Kasumi-1 (cell line): ENCODE measurements around the gene NFATC1.

Experiments
- DNase-seq, 2 experiments: peaks; one replicate each; lab custom pipeline; 2025; lab: John Stamatoyannopoulos, UW

NFATC1 gene

GRCh38 chr18:79441420-79441819 lies 45.7 kb downstream of the NFATC1 start:
- DNase-seq: no peak

- no peak for DNase-seq
These were observed 46.9 kb downstream of the NFATC1 start for GRCh38 chr18:79442508-79443221.

GRCh38 chr18:79445221-79445620 lies 49.5 kb downstream of the NFATC1 start:
- no peak for DNase-seq

GRCh38 chr18:79445696-79446561 lies 50.2 kb downstream of the NFATC1 start:
- no peak for DNase-seq

DNA sequence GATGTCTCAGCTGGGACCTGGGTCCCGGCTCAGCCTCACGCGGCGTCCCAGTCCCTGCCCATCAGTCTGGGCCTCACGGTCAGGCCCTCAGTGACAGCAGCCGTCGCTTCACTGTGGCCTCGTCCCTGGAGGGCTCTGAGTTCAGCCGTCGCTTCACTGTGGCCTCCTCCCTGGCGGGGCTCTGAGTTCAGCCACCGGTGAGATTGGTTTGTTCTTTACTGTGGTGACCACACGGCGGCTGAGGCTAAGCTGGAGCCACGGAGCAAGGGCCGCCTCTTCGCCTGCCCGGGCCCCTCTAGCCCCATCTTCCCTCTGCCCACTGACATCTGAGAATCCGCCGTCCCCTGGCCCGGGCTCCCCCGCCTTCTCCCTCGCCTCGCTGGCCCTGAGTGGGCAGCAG lies 51.2 kb downstream of the NFATC1 start:
- no peak for DNase-seq

- no peak for DNase-seq
These were observed 52.1 kb downstream of the NFATC1 start for GRCh38 chr18:79447703-79448367.

DNA sequence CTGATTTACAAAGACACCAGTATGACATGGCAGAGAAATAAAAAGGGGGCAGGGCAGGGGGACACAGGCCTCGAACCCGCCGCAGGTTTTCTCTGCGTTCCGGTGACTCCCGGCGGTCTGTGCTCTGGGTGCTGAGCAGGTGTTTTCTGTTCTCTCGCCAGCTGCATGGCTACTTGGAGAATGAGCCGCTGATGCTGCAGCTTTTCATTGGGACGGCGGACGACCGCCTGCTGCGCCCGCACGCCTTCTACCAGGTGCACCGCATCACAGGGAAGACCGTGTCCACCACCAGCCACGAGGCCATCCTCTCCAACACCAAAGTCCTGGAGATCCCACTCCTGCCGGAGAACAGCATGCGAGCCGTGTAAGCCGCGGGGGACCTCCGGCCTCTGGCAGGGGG lies 52.9 kb downstream of the NFATC1 start:
- DNase-seq: no peak

DNA sequence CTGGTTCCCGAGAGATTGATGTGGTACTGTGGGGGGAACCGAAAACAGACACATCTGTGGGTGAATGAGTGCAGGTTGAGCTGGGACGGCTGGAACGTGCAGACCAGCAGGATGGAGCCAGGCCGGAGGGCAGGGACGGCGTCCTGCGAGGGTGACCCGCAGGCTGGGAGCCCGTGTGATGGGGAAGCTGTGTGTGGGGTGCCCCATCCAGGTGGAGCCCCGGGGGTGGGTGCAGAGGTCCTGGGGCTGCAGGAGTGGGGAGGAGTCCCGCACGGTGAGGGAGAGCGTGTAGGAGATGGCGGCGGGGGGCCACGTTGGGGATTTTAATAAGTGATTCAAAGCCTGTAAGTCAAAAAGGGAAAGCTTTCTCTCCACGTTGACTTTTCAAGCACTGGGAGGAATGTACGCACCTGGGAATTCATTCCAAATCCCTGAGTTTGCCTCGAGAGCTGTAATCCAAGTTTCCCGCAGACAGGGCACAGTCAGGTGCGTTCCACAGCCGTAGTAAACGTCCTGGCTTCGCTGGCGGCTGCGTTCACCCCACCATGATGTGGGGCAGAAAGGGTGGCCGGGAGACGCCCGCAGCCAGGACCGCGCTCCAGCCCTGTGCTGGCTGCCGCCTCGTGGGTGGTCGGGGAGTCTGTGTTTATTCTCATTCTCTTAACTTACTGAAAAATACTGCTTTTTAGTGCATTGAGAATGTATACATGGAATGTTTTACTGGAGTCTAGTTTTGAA lies 54.0 kb downstream of the NFATC1 start:
- DNase-seq: no peak

DNA sequence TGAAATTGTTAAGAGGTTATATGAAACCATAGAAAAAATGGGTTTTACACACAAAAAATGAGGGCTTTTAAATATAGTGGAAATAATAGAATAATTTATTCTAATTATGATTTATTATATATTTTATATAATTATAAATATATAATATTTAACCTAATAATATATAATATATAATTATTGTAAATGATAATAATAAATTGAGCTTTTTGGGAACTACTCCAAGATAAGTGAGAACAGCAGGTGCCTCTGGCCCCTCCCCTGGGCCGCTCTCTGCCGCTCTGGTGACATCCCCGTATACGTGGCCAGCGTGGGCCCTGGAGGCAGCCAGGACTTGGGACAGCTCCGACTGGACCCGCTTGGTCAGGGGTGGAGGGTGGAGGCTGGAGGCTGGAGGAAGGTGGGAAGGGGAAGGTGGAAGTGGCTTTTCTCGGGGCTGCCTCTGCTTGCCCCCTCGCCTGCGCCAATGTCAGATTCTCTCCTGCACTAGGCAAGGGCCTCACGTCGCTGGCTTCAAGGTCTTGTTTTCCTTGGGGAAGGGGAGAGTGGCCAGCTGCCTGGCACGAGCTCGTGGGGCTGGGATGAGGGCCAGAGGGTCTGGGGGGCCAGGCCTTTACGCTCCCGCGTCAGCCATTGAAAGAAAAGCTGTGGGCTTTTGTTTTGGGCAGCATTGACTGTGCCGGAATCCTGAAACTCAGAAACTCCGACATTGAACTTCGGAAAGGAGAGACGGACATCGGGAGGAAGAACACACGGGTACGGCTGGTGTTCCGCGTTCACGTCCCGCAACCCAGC lies 54.8 kb downstream of the NFATC1 start:
- no peak for DNase-seq

DNA sequence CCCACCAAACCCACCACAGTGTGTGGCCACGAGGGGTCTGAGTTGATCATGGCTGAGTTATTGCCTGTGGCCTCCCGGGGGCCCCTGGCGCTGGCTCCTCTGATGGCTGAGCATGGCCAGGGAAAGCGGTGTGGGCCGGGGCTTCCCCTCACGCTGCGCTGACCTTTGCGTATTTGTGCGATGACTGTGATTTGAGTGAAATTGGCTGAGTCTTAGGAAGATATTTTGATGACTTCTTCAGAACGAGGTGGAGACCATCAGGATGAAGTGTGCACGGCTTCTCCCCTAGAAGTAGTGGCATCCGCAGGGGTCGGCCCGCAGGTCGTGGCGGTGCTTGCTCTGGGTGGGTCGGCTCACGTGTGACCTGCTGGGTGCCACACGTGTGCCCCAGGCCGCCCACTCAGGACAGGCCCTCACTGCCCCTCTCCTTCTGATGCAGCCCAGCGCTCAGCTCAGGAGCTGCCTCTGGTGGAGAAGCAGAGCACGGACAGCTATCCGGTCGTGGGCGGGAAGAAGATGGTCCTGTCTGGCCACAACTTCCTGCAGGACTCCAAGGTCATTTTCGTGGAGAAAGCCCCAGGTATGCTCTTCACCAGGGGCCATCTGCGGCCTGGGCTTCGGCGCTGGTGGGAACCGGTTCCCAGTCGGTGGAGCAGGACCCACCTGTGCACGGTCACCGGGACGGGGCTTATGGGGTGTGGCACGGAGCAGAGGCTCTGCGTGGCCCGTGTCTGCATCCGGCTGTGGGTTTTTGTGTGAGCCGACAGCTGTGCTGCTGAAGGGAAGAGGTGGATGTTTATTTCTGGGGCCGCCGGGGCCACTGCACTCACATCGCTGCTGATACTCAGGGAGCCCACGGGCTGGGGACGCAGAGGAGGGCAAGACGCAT lies 55.8 kb downstream of the NFATC1 start:
- DNase-seq: no peak

DNA sequence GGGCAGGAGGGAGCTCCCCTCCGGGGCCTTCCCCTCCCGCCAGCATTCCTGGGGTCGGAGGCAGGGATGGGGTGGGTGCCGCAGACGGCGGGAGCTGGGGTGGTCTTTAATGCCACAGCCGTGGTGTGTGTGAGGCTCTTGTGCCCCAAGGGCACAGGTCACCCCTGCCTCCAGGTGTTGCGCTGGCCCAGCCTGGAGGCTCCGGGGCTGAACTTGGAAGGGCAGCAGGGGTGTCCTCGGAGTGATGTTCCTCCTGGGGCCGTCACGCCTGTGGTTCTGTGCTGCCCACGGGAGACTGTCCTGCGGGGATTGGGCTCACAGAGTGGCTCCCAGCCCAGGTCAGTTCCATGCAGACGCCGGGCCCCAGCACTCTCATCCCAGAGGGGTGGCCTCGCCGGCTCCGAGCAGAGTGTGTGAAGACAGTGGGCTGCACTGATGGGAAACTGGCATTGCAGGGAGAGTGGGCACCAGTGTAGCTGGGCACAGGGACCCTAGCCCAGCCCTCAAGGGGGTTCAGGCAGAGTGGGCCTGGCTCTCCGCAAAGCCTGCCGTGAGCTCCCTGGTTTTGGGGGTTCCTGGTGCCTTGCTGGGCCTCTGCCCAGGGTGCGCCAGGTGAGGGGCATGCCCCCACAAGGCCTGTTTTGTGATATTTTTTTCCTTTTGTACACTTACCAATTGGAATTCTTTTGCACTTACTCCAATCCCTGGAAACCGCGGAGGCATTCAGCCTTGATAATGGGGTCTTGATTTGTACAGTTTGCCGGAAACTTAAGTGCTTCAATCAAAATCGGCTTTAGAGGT lies 56.7 kb downstream of the NFATC1 start:
- DNase-seq: no peak

DNA sequence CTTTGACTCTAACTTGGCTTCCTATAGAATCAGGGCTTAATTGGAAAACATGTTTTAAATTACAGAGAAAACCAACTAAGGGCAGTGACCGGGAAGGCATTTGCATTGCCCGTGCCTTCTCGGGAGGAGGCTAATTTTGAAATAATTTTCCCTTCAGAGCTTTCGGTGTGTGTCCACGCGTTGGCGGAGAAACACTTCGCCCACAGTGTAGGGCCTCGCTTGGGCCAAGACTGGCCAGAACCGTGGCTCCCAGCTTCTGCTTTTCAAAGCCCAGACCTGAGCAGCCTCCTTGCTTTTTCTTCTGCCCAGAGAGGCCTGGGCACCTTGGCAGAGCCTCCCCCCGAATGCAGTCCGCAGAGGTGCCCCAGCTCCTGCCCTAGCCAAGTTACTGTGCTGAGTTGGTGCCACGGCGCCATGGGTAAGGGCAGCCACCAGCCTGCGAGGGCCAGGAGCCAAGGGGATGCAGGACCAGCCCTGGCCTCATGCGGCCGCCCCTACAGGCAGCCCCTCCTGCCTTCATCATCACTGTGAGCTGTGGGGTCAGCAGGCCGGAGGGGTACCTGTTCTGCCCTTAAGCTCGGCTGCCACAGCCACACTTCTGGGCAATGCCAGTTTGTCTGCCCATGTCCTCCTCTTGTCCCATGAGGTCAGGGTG lies 57.4 kb downstream of the NFATC1 start:
- no peak for DNase-seq

DNA sequence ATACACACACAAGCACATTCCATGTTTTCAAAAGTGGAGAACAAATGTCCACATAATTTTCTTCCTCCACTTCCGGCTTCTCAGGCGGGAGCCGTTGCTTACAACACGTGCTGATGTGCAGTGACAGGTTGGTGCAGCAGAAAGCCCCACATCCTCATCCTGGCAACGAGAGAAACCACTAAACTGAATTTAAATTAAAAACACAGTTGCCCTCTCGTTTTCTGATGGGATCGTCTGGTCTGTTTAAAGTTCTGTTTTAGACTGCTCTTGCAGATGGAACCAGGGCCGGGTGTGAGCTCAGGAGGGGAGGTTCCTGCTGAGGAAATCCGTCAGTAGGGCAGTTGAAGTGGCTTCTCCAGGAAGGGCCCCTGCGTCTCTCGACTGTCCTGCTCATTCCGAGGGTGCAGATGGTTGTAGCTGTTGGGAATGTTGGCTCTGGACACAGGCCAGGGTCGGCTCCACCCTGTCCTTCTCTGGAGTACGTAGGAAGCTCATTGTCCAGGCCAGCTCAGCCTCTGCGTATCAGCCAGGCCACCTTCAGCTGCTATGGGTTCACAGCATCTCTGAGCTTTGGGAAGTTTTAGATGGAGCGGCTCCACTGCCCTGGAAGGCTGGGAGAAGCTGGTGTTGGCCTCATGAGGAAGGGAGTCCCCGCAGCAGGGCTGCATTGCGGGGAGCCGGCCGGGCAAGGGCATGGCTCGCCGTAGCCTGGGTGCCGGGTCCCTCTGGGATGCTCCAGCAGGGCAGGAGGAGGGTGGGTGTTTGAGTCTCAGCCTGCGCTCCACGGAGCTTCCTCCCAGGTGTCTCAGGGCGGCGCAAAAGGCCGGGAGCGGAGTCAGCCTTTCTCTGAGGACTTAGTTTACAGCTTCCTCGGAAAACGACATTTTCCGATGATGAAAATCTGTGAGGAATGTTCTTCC lies 58.3 kb downstream of the NFATC1 start:
- no peak for DNase-seq

DNA sequence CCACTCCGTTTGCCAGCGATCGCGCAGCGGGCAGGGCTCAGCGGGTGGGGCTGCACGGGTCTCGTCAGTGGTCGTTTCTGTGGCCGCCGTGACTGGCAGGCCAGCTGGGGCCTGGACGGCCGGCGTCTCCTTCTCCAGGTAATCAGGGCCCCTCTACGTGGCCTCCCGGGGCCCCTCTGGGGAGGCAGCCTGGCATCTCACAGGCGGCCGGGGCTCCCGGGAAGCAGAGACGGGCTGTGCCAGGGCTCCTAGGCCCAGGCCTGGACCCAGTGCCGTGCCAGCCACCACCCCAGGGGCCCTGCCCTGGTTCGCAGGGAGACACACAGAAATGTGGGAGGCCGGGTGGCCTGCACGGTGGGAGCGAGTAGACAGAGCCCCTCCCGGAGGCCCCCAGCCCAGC lies 59.5 kb downstream of the NFATC1 start:
- no peak for DNase-seq

- DNase-seq: no peak
These were observed 60.6 kb downstream of the NFATC1 start for GRCh38 chr18:79456105-79456980.

DNA sequence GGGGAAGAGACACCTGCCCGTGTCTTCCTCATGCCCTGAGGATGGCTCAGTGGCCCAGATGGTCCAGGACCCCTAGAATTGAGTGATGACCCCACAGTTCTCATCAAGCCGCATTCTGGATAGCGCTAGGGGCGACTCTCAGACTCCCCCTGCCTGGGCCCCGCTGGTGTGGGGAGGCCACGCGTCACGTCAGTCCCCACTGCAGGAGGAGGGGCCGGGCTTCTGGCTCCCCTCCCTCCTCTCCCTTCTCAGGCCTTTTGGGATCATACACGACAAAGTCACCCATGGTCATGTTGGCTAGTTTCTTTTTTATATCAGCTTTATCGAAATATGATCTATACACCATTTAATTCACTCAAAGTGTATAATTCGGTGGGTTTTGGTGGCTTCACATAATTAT lies 61.5 kb downstream of the NFATC1 start:
- DNase-seq: no peak

DNA sequence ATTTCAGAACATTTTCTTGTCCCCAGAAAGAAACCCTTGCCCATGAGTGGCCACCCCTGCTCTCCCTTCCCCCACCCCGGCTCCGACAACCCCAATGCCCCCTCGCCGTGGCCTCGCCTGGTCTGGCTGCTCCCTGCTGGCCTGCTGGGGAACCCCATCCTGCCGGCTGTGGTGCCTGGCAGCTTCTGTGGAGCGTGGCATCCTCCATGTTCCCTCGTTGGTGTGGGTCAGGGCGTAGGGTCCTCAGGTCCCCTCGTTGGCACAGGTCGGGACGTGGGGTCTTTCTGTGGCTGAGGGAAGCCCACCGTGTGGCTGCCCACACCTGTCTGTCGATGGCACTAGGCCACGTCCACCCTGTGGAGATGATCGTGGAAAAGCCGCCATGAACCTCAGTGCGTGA lies 61.9 kb downstream of the NFATC1 start:
- DNase-seq: no peak
